Measurements from ENCODE around the gene CAMTA1.

The CAMTA1 gene

GRCh38 chr1:7470904-7471638 is 685.8 kb downstream of the CAMTA1 start:
- DNase-seq (ENCODE audit: low read depth in 2 of 2), result no peak

GRCh38 chr1:7471836-7472235 is 686.6 kb downstream of the CAMTA1 start:
- no peak for DNase-seq (ENCODE audit: low read depth in 2 of 2)

GRCh38 chr1:7473223-7474142 is 688.2 kb downstream of the CAMTA1 start:
- no peak for DNase-seq (ENCODE audit: low read depth in 2 of 2)

- no peak for DNase-seq (ENCODE audit: low read depth in 2 of 2)
Measured at GRCh38 chr1:7474143-7474490, 688.9 kb downstream of the CAMTA1 start.

GRCh38 chr1:7474786-7475502 is 689.7 kb downstream of the CAMTA1 start:
- no peak for DNase-seq (ENCODE audit: low read depth in 2 of 2)

- no peak for DNase-seq (ENCODE audit: low read depth in 2 of 2)
Measured at GRCh38 chr1:7475691-7476090, 690.4 kb downstream of the CAMTA1 start.

GRCh38 chr1:7476402-7476801 is 691.1 kb downstream of the CAMTA1 start:
- DNase-seq (ENCODE audit: low read depth in 2 of 2), result no peak

GRCh38 chr1:7476861-7477547 is 691.8 kb downstream of the CAMTA1 start:
- DNase-seq (ENCODE audit: low read depth in 2 of 2), result no peak

- DNase-seq (ENCODE audit: low read depth in 2 of 2), result no peak
Measured at GRCh38 chr1:7477593-7477992, 692.3 kb downstream of the CAMTA1 start.

- no peak for DNase-seq (ENCODE audit: low read depth in 2 of 2)
Measured at GRCh38 chr1:7478142-7478790, 693.0 kb downstream of the CAMTA1 start.

GRCh38 chr1:7478809-7479499 is 693.7 kb downstream of the CAMTA1 start:
- DNase-seq (ENCODE audit: low read depth in 2 of 2), result no peak

- no peak for DNase-seq (ENCODE audit: low read depth in 2 of 2)
Measured at GRCh38 chr1:7479571-7479970, 694.3 kb downstream of the CAMTA1 start.

- DNase-seq (ENCODE audit: low read depth in 2 of 2), result no peak
Measured at GRCh38 chr1:7481194-7481593, 695.9 kb downstream of the CAMTA1 start.

- no peak for DNase-seq (ENCODE audit: low read depth in 2 of 2)
Measured at GRCh38 chr1:7482077-7482476, 696.8 kb downstream of the CAMTA1 start.

GRCh38 chr1:7482772-7483495 is 697.7 kb downstream of the CAMTA1 start:
- no peak for DNase-seq (ENCODE audit: low read depth in 2 of 2)

- no peak for DNase-seq (ENCODE audit: low read depth in 2 of 2)
Measured at GRCh38 chr1:7483634-7484383, 698.6 kb downstream of the CAMTA1 start.

GRCh38 chr1:7485086-7485780 is 700.0 kb downstream of the CAMTA1 start:
- DNase-seq (ENCODE audit: low read depth in 2 of 2), result no peak

GRCh38 chr1:7485826-7486225 is 700.6 kb downstream of the CAMTA1 start:
- DNase-seq (ENCODE audit: low read depth in 2 of 2), result no peak
